ENCODE data around the gene ZNF648.
"Not testable (repeated sequence)": the region's sequence is repeated elsewhere in the genome, so short reads cannot be mapped to it uniquely, and the experiment has no call there.

Gene ZNF648

GRCh38 chr1:182098301-182098700, 36.8 kb upstream of the ZNF648 start:
- TF ChIP-seq CTCF (IDR thresholded peaks at IDR 0.05; ENCODE audit: insufficient read depth, missing control alignments), result no peak
- DNase-seq (ENCODE audit: insufficient read length, low spot score), result no peak
- no peak for FAIRE-seq

GRCh38 chr1:182095946-182096345, 34.4 kb upstream of the ZNF648 start:
- no peak for FAIRE-seq
- no peak for DNase-seq (ENCODE audit: insufficient read length, low spot score)

GRCh38 chr1:182094514-182095005, 33.0 kb upstream of the ZNF648 start:
- DNase-seq (ENCODE audit: insufficient read length, low spot score); FAIRE-seq: not testable (repeated sequence)

More at GRCh38 chr1:182095946-182096345, 34.4 kb upstream of the ZNF648 start:
- TF ChIP-seq CTCF (IDR thresholded peaks at IDR 0.05; ENCODE audit: insufficient read depth, missing control alignments), result no peak

GRCh38 chr1:182093781-182094180, 32.3 kb upstream of the ZNF648 start:
- FAIRE-seq (no peak), DNase-seq (ENCODE audit: insufficient read length, low spot score) (no peak)
- TF ChIP-seq CTCF (IDR thresholded peaks at IDR 0.05; ENCODE audit: insufficient read depth, missing control alignments), result no peak

GRCh38 chr1:182092336-182092735, 30.8 kb upstream of the ZNF648 start:
- FAIRE-seq (no peak), DNase-seq (ENCODE audit: insufficient read length, low spot score) (no peak)
- no peak for TF ChIP-seq CTCF (IDR thresholded peaks at IDR 0.05; ENCODE audit: insufficient read depth, missing control alignments)

- FAIRE-seq, result no peak
- DNase-seq (ENCODE audit: insufficient read length, low spot score), result no peak
Observed at GRCh38 chr1:182091083-182091482, 29.6 kb upstream of the ZNF648 start.

GRCh38 chr1:182087719-182088350, 26.3 kb upstream of the ZNF648 start:
- TF ChIP-seq CTCF (IDR thresholded peaks at IDR 0.05; ENCODE audit: insufficient read depth, missing control alignments), result no peak
- DNase-seq (ENCODE audit: insufficient read length, low spot score), result no peak
- FAIRE-seq, result no peak

More at GRCh38 chr1:182091083-182091482, 29.6 kb upstream of the ZNF648 start:
- no peak for TF ChIP-seq CTCF (IDR thresholded peaks at IDR 0.05; ENCODE audit: insufficient read depth, missing control alignments)
